ENCODE measurements around the gene LGR6. TPM values are rescaled to one million over a fixed set of nuclear protein-coding genes. Genes with fewer than 3 reads are reported as not detected.
"Not testable (repeated sequence)": the region's sequence is repeated elsewhere in the genome, so short reads cannot be mapped to it uniquely, and the experiment has no call there.

LGR6 gene
- total RNA-seq, 1 donor from 2014 or later: 4.1 TPM

DNA sequence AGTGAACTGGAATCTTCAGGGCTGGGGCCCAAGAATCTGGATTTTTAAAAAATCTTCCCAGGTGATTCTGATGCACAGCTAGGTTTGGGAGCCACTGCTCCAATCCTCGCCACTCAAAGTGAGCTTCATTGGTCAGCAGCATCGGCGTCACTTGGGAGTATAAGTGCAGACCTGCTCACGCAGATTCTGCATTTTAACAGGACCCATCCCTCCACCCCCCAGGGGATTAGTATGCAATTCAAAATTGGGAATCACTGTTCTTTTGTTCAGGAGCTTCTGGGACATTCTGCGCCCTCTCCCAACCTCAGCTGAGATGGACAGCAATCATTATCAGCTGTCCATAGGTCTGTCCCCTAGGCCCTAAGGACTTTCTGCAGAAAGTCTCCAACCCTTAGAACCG, 53.5 kb downstream of the LGR6 start:
- ATAC-seq (no peak), DNase-seq (ENCODE audit: missing footprints) (no peak)
- intact Hi-C loops (cut with DNase I): no loop called here

DNA sequence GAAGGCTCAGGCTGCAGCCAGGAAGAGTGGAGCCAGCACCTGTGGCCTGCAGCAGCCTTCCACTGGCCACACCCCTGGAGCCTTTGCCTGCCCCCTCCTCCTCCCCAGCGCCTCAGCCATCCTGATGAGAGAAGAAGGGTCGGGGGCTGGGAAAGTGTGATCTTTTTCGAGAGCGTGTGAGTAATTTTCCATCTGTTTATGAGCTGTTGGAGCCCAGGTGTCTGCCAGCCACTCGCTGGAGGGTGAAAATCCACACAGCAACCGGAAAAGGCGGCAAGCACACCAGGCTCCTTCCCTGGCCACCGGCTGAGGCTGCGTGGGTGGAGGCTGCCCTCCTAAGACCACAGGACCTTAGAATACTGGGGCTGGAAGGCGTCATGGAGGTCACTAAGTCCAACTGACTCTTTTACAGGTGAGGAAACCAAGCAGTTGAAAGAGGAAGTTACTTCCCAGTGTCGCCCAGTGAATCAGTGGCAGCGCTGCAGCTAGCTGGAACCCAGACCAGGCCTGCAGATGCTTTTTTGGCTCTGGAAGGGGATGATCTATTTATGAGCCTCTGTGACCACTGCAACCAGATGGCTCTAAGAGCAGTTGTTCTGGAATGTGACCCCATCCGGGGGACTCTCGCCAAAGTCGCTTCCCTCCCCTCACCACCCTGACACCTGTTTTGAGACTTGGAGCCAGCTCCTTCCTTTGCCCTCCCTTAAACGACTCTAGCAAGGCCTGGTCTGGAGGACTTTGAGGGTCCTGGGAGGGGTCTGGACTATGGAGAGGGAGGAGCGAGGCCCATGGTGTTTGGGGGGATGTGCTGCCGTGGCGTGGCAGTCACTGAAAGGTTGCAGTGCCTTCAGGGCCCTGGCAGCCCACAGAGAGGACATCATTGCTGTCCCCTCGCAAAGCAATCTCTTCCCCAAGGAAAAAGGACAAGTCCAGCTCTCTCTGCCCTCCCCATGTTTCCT, 54.5 kb downstream of the LGR6 start:
- intact Hi-C loops (cut with DNase I): no loop called here
- no peak for ATAC-seq
- no peak for DNase-seq (ENCODE audit: missing footprints)

DNA sequence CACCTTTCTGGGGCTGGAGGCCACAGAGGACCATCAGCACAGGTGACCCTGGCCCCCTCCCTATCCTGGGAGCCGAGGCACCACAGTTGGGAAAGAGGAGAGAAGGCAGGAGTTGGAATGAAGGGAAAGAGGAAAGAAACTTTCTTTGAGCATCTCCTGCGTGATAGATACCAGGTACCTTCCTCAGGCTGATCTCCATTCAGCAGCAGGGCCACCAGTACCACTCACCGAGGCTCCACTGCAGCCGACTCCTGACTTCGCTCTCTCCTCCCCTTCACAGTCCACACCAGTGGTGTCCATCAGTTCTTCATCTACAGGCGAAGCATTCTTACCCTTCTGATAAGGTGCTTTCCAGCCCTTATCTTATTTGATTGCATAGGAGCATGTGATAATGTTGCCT, 55.3 kb downstream of the LGR6 start:
- ATAC-seq (peak; percentile 34), DNase-seq (ENCODE audit: missing footprints) (no peak)
- intact Hi-C loops (cut with DNase I): no loop called here

GRCh38 chr1:202249436-202249835, 55.8 kb downstream of the LGR6 start:
- no peak for DNase-seq (ENCODE audit: missing footprints)
- intact Hi-C loops (cut with DNase I): no loop called here
- no peak for ATAC-seq

- no peak for ATAC-seq
- no peak for DNase-seq (ENCODE audit: missing footprints)
- intact Hi-C loops (cut with DNase I): no loop called here
Measured at GRCh38 chr1:202249846-202250245, 56.2 kb downstream of the LGR6 start.

DNA sequence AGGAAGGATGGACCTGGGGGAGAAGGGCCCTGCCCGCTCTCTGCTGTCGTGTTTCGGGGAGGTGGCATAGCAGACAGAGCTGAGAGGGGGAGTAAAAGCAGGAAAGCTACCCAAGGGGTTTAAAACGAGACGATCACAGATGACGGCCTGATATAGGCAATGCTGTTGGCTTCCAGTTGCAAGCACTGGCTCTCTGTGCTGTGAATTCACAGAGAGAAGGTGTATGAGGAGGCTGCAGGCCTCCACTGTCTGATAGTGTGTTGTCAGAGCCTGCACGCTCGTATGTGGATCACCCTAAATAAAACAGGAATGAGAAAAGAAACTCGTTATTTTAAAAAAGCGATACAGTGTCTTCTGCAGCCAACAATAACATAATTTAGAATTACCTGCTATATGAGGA, 57.4 kb downstream of the LGR6 start:
- ATAC-seq: no peak
- intact Hi-C loops (cut with DNase I): no loop called here
- peak; percentile 27 for DNase-seq (ENCODE audit: missing footprints)

GRCh38 chr1:202251424-202252256, 58.0 kb downstream of the LGR6 start:
- DNase-seq (ENCODE audit: missing footprints): peak; percentile 14
- intact Hi-C loops (cut with DNase I): no loop called here
- ATAC-seq: no peak

GRCh38 chr1:202252271-202252670, 58.7 kb downstream of the LGR6 start:
- intact Hi-C loops (cut with DNase I): no loop called here
- ATAC-seq (no peak), DNase-seq (ENCODE audit: missing footprints) (peak; percentile 15)

DNA sequence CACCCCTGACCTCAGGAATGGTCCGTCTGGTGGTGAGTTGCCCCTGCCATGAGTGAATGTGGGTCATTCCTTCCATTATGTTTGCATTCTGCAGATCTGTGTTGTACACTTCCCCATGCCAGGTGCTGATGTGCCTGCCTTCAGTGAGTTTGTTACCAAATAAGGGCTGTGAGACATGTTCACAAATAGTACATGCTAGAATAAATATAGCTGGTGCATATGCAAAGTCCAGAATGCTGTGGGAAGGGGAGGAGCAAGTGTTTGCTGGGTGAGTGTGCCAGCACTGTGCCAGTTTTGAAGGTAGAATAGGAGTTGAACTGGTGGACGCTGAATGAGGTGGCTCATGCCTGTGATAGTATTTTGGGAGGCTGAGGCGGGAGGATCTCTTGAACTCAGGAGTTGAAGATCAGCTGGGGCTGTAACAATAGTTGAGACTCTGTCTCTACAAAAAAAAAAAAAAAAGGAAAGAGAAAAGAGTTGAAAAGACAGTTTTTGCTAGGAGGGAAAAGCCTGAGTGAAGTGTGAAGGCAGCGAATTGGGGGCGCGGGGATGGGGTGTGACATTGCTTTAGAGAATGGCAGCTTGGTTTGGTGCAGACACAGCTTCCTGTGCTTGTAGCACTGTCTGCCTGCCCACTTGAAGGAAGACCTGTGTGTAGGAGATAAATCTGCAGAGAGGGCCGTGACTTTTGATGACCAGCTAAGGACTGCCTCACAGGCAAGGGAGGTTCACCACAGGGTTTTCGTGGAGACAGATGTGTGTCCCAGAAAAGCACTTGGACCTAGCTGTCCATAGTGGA, 61.1 kb downstream of the LGR6 start:
- DNase-seq (ENCODE audit: missing footprints) (no peak), ATAC-seq (no peak)
- intact Hi-C loops (cut with DNase I): no loop called here

GRCh38 chr1:202255343-202255742, 61.7 kb downstream of the LGR6 start:
- DNase-seq (ENCODE audit: missing footprints) (no peak), ATAC-seq (no peak)
- intact Hi-C loops (cut with DNase I): no loop called here

DNA sequence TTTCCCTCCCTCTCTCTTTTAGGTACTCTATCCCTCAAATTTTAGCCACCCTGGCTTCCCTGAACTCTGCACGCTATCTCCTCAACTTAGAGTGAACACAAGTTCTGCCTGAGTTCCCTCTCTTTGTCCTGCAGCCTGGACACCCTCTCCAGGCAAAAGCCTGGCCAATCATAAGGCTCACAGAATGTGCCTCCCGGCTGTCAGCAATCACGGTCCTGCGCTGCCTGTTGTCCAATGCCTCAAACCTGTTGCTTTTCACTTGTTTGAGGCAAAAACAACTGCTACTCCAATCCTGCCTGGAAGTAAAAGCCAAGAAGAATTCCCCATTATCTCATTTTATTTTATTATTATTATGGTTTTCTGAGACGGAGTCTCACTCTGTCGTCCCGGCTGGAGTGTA, 66.1 kb downstream of the LGR6 start:
- ATAC-seq: no peak

DNA sequence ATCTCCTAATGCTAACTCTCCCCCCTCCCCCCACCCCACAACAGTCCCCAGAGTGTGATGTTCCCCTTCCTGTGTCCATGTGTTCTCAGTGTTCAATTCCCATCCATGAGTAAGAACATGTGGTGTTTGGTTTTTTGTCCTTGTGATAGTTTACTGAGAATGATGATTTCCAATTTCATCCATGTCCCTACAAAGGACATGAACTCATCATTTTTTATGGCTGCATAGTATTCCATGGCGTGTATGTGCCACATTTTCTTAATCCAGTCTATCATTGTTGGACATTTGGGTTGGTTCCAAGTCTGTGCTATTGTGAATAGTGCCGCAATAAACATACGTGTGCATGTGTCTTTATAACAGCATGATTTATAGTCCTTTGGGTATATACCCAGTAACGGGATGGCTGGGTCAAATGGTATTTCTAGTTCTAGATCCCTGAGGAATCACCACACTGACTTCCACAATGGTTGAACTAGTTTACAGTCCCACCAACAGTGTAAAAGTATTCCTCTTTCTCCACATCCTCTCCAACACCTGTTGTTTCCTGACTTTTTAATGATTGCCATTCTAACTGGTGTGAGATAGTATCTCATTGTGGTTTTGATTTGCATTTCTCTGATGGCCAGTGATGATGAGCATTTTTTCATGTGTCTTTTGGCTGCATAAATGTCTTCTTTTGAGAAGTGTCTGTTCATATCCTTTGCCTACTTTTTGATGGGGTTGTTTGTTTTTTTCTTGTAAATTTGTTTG, 67.8 kb downstream of the LGR6 start:
- DNase-seq (ENCODE audit: missing footprints); ATAC-seq; intact Hi-C loops (cut with DNase I): not testable (repeated sequence)

More for the DNA sequence above, 66.1 kb downstream of the LGR6 start:
- intact Hi-C loops (cut with DNase I): no loop called here
- DNase-seq (ENCODE audit: missing footprints): no peak

DNA sequence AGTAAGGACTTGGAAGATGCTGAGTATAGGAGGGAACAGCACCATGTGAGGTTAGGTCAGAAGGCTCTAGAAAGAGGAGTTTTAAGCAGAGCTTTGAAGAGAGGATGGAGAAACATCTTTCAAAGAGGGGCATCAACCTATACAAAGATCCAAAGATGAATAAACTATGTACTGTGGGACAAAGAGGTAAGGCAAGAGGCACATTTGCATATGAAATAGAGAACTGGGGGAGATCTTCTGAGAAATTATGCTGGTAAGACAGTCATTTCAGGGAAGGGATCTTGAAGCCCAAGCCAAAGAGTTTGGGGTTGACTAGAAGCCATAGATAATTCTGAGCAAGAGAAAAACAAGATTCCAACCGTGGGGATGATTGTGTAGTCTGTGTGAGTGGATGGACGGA, 70.0 kb downstream of the LGR6 start:
- no peak for ATAC-seq
- DNase-seq (ENCODE audit: missing footprints): no peak
- intact Hi-C loops (cut with DNase I): no loop called here

GRCh38 chr1:202264300-202264699, 70.7 kb downstream of the LGR6 start:
- DNase-seq (ENCODE audit: missing footprints) (no peak), ATAC-seq (no peak)
- intact Hi-C loops (cut with DNase I): no loop called here

GRCh38 chr1:202264726-202265125, 71.1 kb downstream of the LGR6 start:
- ATAC-seq: no peak
- intact Hi-C loops (cut with DNase I): no loop called here
- no peak for DNase-seq (ENCODE audit: missing footprints)

DNA sequence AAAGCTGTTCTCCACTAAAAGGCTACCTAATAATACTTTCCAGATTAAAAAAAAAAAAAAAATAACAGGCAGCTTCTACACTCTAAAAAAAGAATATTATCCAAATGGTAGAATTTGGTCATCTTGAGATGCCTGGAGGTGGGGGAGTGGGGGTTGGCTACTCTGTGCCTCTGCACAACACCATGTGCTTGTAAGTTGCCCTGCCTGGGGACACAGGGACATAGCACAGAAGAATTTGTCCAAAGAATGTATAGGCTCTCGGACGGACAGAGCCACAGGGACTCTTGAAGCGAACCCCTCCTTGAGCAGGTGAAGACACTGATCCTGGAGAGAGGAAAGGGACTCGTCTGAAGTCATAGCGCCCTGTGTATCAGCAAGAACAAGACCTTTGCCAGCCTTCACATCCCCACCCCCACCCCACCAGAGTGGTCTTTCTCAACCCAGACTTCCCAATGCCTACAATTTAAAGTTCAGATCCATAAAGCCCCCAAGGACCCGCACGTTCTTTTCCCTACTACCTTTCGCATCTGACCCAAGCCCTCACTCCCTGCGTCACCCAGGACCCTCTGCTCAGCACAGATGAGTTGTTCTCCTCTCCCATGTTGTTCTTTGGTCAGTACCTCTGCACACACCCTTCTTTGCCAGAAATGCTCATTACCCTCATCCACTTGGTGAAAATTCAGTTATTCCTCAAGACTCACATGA, 72.6 kb downstream of the LGR6 start:
- no peak for ATAC-seq
- intact Hi-C loops (cut with DNase I): no loop called here
- DNase-seq (ENCODE audit: missing footprints): no peak

- no peak for ATAC-seq
- no peak for DNase-seq (ENCODE audit: missing footprints)
- intact Hi-C loops (cut with DNase I): no loop called here
Measured at GRCh38 chr1:202268032-202268431, 74.4 kb downstream of the LGR6 start.

DNA sequence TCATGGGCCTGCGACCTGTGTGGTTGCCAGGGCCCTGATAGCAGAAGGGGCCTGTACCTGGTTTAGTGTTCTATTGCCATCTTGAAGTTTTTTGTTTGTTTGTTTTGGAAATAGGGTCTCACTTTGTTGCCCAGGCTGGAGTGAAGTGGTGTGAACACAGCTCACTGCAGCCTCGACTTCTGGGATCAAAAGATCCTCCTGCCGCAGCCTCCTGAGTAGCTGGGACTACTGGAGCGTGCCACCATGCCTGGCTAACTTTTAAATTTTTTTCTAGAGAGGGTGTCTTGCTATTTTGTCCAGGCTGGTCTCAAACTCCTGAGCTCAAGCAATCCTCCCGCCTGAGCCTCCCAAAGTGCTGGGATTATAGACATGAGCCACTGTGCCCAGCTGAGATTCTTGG, 75.2 kb downstream of the LGR6 start:
- ATAC-seq (no peak), DNase-seq (ENCODE audit: missing footprints) (no peak)
- intact Hi-C loops (cut with DNase I): no loop called here
